LNCaP clone FGC (cell line): Measurements from ENCODE around the gene LRRC8C.

Experiments used
- DNase-seq: peaks from one replicate; pipeline ENCODE4 v3.0.0-alpha.2; 2011; ENCODE audit warnings: low read depth
- H3K4me3 ChIP-seq: 2 replicates; pipeline ENCODE4 v1.5.1; 2011; ENCODE audit warnings: mild to moderate bottlenecking, low read depth, low read length, control low read depth
- CTCF ChIP-seq: IDR thresholded peaks from 2 replicates; pipeline ENCODE4 v1.5.1; 2012; ENCODE audit warnings: mild to moderate bottlenecking; ENCODE audit not compliant: control insufficient read depth, insufficient read depth; ENCODE audit errors: extremely low read depth

Gene LRRC8C

GRCh38 chr1:89681045-89681729, 48.3 kb downstream of the LRRC8C start:
- no peak for TF ChIP-seq CTCF
- H3K4me3 ChIP-seq: no peak overlapping the region
- no peak for DNase-seq

- no peak overlapping the region for H3K4me3 ChIP-seq
- DNase-seq: no peak
- no peak for TF ChIP-seq CTCF
Measured at GRCh38 chr1:89682611-89683010, 49.7 kb downstream of the LRRC8C start.

GRCh38 chr1:89685461-89685860, 52.5 kb downstream of the LRRC8C start:
- no peak for TF ChIP-seq CTCF
- H3K4me3 ChIP-seq: no peak overlapping the region
- no peak for DNase-seq

- no peak overlapping the region for H3K4me3 ChIP-seq
- DNase-seq: no peak
- no peak for TF ChIP-seq CTCF
Measured at GRCh38 chr1:89686520-89686919, 53.6 kb downstream of the LRRC8C start.

- H3K4me3 ChIP-seq: no peak overlapping the region
- no peak for TF ChIP-seq CTCF
- DNase-seq: no peak
Measured at GRCh38 chr1:89687254-89687653, 54.3 kb downstream of the LRRC8C start.

- H3K4me3 ChIP-seq: no peak overlapping the region
- DNase-seq: no peak
- no peak for TF ChIP-seq CTCF
Measured at GRCh38 chr1:89688607-89689006, 55.7 kb downstream of the LRRC8C start.

- no peak for DNase-seq
- H3K4me3 ChIP-seq: no peak overlapping the region
- no peak for TF ChIP-seq CTCF
Measured at GRCh38 chr1:89689234-89689633, 56.3 kb downstream of the LRRC8C start.
